Measurements from ENCODE around the gene TOX3.

TOX3 gene

DNA sequence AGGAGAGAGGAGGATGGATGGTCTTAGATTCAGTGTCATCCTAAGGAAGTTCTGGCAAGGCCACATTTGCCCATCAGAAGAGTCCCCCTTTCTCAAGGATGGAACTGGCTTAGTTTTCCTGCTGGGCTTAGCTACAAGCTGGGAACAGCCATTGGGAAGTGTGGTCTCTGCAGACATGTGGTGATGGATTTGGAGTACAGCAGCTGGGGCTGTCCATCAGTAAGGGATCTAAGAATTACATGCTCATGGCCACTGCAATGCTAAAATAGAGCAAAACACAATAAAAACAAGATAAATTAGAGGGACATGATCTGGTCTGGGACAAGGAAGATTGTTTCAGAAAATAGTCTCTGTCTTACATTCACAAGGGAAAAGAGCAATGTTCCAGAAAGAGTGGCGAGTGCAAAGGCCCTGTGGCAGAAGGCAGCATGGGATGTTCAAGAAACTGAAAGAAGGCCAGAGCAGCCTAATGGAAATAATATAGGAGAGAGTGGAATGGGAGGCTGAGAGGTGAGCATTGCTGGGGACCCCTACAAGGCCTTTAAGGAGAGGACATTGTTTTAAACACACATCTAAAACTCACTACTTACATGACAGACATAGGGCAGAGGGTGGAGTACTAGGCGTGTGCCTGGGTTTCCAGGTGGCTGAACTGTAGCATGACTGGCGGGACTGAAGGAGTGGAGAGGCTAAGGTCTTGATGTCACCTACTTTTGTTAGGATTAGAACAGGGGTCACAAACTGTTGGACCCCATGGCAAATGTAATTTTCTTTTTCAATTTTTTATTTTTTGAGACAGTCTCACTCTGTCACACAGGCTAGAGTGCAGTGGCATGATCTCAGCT lies 17.0 kb upstream of the TOX3 start:
- DNase-seq (ENCODE audit: low read depth, low spot score) = no peak

DNA sequence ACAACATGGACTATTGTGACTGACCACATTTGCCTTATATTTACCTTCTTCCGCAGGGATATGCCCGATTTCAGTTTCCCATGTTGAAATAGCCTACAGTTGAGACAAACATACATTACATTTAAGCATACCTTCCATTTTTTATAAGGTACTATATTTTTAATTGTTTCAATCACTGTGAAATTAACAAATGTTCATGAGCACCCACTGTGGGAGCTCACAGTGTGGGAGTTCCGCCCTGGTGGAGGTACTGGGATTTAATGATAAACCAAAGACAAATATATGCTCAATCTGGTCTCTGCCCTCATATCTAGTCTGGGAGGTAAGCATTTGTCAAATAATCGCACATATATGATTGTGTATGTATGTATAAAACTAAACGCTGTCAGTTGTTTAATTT lies 15.8 kb upstream of the TOX3 start:
- DNase-seq (ENCODE audit: low read depth, low spot score) = no peak

DNA sequence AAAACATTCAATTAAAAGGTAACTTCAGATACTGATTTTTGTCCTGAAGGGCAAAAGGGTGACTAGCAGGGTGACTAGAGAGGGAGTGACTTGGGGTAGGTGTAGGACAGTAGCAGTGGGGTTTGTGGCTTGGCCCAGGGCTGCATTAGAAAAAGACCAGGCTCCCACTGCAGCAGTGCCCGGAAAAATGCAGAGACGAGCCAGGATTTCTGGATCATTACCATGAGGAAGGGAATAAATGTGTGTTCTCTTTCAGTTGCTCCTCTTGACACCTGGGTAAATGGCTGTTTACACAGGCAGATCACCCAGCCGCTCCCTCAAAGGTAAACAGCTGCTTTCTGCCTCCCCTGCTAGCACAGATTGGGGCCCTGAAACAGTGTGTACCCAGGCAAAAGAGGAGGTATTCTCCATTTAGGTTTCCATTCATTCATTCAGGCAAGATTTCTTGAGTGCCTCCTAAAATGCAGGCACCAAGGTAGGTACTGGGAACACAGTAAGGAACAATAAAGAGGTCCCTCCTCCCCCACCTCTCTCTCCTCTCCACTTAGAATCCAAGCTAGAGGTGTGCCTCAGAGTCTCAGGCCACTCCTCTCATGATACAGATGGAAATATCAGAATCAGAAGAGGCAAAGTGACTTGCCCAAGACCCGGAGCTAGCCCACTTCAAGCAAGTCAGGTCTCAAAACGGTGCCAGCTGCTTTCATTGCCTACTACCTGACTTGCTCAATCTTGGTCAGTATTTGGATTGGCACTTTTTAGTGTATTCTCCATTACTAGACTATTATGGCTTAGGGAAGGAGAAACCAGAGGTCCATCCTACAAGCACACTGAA lies 15.2 kb upstream of the TOX3 start:
- no peak for DNase-seq (ENCODE audit: low read depth, low spot score)

- no peak for DNase-seq (ENCODE audit: low read depth, low spot score)
Measured at GRCh38 chr16:52558448-52558847, 11.5 kb upstream of the TOX3 start.

DNA sequence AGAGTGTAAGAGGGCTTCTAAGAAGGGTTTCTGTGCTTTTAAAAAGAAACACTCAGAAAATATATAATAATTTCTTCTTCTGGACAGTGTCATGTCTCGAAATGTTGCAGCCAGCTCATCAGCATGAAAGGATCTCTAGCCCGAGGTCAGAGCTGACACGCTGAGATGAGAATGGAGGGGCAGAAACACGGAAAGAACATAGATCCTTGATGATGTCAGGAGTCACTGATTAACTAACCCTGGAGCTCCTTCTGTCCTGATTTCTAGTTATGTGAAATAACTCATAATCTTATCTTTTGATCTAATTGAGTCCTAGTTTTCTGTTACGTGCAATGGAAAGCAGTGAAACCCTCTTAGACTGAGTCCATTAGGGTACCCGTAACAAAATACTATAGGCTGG lies 10.3 kb upstream of the TOX3 start:
- DNase-seq (ENCODE audit: low read depth, low spot score) = no peak

- DNase-seq (ENCODE audit: low read depth, low spot score) = no peak
Measured at GRCh38 chr16:52556083-52556482, 9.1 kb upstream of the TOX3 start.

DNA sequence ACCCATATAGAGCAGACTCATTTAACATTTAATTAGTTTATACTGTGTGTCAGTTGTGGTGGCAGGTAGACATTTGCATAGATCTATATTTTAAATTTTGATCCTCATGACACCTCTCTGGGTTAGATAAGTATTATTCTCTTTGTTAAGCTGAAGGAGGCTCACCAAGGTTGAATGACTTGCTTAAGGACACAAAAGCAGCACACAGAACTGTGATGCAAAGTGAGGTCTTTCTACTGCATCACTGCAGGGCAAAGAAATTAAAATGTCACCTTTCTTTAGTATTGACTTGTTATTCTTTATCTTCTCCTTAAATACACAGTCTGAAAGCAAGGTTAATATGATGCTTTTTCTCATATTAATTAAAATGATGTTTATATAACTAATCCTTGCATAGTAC lies 8.6 kb upstream of the TOX3 start:
- DNase-seq (ENCODE audit: low read depth, low spot score) = no peak

DNA sequence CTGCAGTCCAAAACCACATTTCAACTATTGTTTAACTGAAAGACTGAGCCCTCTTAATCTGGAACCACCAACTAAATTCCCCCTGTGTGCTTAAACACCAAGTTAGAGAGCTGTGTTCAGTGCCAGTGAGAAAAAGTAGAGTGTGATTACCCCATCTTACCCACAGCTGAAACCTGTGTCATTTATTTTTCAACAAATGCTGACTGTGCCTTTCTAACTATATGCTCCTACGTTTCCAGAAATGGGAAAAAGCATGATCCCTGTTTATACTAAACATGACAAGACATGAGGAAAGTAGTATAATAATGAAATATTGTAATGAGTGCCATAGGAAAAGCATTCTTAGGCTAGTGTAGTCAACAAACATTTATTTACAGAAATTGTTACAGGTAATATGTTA lies 7.4 kb upstream of the TOX3 start:
- DNase-seq (ENCODE audit: low read depth, low spot score) = no peak

DNA sequence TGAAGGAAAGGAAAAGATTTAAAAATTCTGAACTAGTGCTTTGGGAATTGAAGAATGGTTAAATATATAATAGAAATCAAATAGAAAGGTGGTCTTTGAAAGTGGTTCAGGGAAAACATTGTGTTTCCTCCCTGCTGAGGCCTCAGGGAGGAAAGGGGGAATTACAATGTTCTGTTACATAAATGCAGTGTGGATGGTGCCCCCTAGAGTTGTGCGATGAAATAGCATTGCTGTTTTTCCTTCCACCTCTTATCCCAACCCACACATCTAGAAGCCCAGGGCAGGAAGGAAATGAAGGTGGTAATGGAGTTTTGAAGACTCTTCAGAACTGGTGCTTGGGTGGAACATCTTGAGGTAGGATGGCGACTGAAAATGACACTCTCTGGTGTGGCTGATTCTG lies 6.4 kb upstream of the TOX3 start:
- DNase-seq (ENCODE audit: low read depth, low spot score) = no peak

GRCh38 chr16:52552643-52553042 lies 5.7 kb upstream of the TOX3 start:
- no peak for DNase-seq (ENCODE audit: low read depth, low spot score)

DNA sequence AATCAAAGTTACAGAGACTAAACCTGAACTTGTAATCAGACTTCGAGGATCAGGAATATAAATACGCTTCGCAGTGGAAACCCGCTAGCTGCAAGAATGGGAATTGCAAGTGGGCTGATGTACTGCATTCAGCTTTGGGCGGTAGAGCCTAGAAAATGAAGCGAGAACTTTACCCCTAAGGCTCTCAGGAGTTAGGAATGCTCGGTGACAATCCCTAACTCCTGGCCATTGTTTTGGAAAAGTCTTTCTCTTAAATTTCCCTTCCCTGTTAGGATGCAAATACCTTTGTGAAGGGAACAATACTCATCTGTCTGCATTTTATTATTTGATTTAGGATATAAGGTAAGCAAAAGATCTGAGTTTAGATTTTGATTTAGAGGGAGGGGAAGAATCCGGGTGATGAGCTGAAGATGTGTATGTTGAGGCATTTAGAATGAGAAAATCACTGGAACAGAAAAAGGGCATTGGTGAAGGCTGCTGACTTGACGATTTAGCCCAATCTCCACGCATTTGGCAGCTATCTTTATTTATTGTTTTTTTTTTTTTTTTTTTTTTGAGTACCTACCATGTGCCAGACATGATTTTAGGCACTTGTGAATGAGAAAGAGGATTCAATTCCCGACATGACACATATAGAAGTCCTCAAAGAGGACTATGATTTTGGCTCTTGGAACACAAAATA lies 2.2 kb upstream of the TOX3 start:
- DNase-seq (ENCODE audit: low read depth, low spot score) = peak; percentile 79

- DNase-seq (ENCODE audit: low read depth, low spot score) = peak; percentile 31
Measured at GRCh38 chr16:52548261-52549010, 1.5 kb upstream of the TOX3 start.

DNA sequence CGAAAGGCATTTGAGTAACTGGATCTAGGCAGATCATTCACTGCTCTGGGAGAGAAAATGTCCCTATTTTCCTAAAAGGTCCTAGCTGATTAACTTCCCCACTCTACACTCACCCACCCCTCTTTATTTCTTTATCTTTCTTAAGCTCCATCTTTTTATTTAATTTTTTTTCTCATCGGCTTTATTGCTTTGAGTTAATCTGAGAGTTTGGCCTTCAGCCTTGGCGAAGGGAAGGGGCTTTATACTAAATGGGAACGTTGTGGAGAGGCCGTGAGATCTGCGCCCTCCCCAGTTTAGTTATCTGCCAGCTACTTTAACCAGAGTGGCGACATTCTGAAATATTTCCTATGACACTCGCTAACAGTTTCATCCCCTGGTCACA lies 882 bp upstream of the TOX3 start:
- peak; percentile 21 for DNase-seq (ENCODE audit: low read depth, low spot score)

DNA sequence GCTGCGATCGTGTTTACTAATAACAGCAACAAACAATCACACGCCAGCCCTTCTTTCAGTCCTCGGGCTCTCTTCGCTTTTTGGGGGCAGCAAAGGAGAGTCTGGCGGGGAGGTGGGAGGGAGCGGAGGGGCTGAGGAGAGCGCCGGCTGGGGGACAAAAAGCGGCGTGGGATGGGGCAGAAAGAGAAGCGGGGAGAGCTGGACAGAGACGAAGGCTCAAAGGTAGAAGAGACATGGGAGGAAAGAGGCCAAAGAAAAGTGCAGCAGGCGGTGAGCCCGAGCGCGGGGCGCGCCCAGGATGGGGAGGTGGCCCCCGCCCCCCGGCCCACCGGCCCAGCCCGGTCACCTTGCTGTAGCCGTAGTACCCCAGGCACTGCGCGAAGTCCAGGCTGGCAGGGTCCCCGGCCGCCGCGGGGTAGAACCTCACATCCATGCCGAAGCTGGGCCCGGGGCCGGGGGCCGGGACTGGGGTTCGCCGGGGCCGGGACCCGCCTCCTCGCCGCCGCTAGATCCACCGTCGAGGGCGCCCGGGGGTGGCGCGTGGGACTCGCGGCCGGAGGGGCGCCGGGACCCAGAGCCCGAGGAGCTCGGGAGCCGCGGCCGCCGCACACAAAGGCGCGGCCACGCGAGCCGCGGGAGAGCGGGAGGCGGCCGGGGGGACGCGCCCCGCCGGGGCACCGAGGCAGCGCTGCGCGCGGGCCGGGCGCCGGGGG lies 496 bp downstream of the TOX3 start:
- peak; percentile 45 for DNase-seq (ENCODE audit: low read depth, low spot score)

GRCh38 chr16:52545898-52546266 lies 1.1 kb downstream of the TOX3 start:
- DNase-seq (ENCODE audit: low read depth, low spot score) = peak; percentile 21

GRCh38 chr16:52545222-52545897 lies 1.6 kb downstream of the TOX3 start:
- DNase-seq (ENCODE audit: low read depth, low spot score) = peak; percentile 79

- no peak for DNase-seq (ENCODE audit: low read depth, low spot score)
Measured at GRCh38 chr16:52544703-52545102, 2.2 kb downstream of the TOX3 start.

DNA sequence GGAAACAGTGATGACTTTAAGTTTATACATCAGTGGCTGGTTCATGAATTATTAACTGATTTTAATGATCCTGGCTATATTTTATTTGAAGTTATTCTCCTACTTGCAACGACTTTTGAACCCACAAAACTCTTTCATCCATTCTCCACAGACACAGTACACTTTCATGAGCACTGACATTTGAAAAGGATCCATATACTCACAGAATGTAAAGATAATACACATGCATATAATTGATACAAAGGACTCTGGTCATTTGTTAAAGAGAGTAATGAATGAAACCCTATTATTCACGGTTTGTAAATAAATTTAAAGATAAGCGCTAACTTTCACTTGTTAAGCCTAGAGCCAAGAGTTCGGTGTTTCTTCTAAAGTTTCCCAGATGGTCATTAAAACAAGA lies 3.3 kb downstream of the TOX3 start:
- no peak for DNase-seq (ENCODE audit: low read depth, low spot score)

GRCh38 chr16:52540910-52541309 lies 6.0 kb downstream of the TOX3 start:
- DNase-seq (ENCODE audit: low read depth, low spot score) = no peak

DNA sequence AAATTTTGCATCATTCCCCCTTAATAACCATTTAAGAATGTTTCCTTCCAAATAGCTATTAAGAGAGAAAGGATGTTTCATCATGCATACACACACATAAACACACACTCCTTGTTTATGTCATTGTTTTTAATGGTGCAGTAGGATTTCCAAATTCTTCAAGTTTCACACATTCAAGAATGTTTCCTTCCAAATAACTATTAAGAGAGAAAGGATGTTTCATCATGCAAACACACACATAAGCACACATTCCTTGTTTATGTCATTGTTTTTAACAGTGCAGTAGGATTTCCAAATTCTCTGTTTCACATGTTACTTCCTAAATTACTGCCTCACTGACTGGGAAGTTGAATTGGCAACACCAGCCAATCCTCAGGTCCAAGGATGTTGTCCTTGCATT lies 7.8 kb downstream of the TOX3 start:
- DNase-seq (ENCODE audit: low read depth, low spot score) = no peak

DNA sequence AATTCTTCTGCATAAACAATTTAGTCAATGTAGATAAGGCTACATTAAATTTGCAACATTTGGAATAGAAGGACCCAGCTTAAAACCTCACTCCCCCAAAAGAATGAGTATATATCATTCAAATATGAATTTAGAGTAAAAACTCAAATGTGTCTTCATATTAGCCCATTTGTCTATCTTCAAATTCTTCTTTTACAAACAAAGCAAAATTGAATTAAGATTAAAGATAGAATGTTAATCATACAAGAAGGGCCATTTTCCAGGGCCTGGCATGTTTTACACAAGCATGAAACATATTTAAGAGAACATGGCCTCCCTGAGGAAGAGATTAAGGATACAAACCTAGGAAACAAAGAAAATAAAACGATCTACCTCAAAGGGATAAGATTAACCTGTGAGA lies 8.4 kb downstream of the TOX3 start:
- DNase-seq (ENCODE audit: low read depth, low spot score) = no peak

Data from ELF-1 (cell line).